H1 (cell line): ENCODE data around the gene NPSR1. TPM values are rescaled to one million over a fixed set of nuclear protein-coding genes. Genes with fewer than 3 reads are reported as not detected.

Source experiments
- CTCF ChIA-PET: fragments of 300-600 bp; sonication (Branson Sonifier 250); formaldehyde crosslinking; loops from one replicate; lab custom pipeline; 2021; ENCODE audit not compliant: partially characterized antibody; lab: Charles Lee
- POLR2A ChIA-PET: fragments of 300-600 bp; sonication (Branson Sonifier 250); formaldehyde crosslinking; loops from one replicate; lab custom pipeline; 2021; ENCODE audit warnings: inconsistent platforms; ENCODE audit not compliant: partially characterized antibody; lab: Charles Lee
- DNase-seq, 2 experiments: peaks; one replicate each; pipeline versions ENCODE4 v3.0.0 to v3.0.0-alpha.2; 2010 to 2022; ENCODE audit warnings: low spot score in 2 of 2, low read depth in 1 of 2, mixed read lengths in 1 of 2
- FAIRE-seq: peaks from 2 replicates; lab custom pipeline; 2011; peaks lifted over from hg19 to GRCh38; lab: Jason Lieb, UNC
- H2AFZ ChIP-seq: 2 replicates; pipeline ENCODE4 v1.8.1; 2012; ENCODE audit warnings: low read length, inconsistent platforms
- H2AK5ac ChIP-seq: 2 replicates; pipeline ENCODE4 v1.6.1; 2013; ENCODE audit warnings: low read depth, low read length
- H2BK120ac ChIP-seq: replicated peaks from 2 replicates; pipeline ENCODE3; 2013; ENCODE audit warnings: low read depth, low read length, inconsistent platforms
- H2BK12ac ChIP-seq: 2 replicates; pipeline ENCODE4 v1.6.1; 2013; ENCODE audit warnings: low read depth, low read length
- H2BK15ac ChIP-seq: 2 replicates; pipeline ENCODE4 v1.6.1; 2013; ENCODE audit warnings: low read length
- H2BK20ac ChIP-seq: 2 replicates; pipeline ENCODE4 v1.6.1; 2013; ENCODE audit warnings: low read length
- H2BK5ac ChIP-seq: 2 replicates; pipeline ENCODE4 v1.6.1; 2013; ENCODE audit warnings: low read depth, low read length
- H3K14ac ChIP-seq: 2 replicates; pipeline ENCODE4 v1.6.1; 2013; ENCODE audit warnings: inconsistent platforms; ENCODE audit not compliant: insufficient read length
- H3K18ac ChIP-seq: 2 replicates; pipeline ENCODE4 v1.6.1; 2013; ENCODE audit warnings: low read length; ENCODE audit errors: extremely low read depth
- H3K23ac ChIP-seq: 2 replicates; pipeline ENCODE4 v1.6.1; 2013; ENCODE audit warnings: inconsistent platforms; ENCODE audit not compliant: insufficient read length
- H3K23me2 ChIP-seq: 2 replicates; pipeline ENCODE4 v1.6.1; 2013; ENCODE audit warnings: low read depth, low read length
- H3K27ac ChIP-seq: 2 replicates; pipeline ENCODE4 v1.6.1; 2011; ENCODE audit warnings: low read depth, low read length, inconsistent platforms
- H3K27me3 ChIP-seq, 4 experiments: replicated peaks in 1 of 4; 1 replicate in 1 of 4; 2 replicates in 3 of 4; pipeline versions ENCODE4 v1.6.1 to v1.8.1; 2011 to 2013; ENCODE audit warnings: low read length in 3 of 4, mild to moderate bottlenecking in 3 of 4, inconsistent platforms in 2 of 4, mixed read lengths in 2 of 4, moderate library complexity in 1 of 4; ENCODE audit not compliant: control insufficient read depth in 3 of 4, insufficient read depth in 3 of 4; ENCODE audit errors: extremely low read depth in 1 of 4
- H3K36me3 ChIP-seq, 4 experiments: 2 replicates each; pipeline versions ENCODE4 v1.6.1 to v1.8.1; 2011 to 2013; ENCODE audit warnings: mild to moderate bottlenecking in 4 of 4, low read length in 3 of 4, moderate library complexity in 2 of 4, control low read depth in 1 of 4, inconsistent platforms in 1 of 4; ENCODE audit not compliant: insufficient read depth in 4 of 4, control insufficient read depth in 2 of 4
- H3K4ac ChIP-seq: replicated peaks from 2 replicates; pipeline ENCODE3; 2013; ENCODE audit warnings: low read length, low read depth, mixed read lengths, inconsistent platforms; ENCODE audit not compliant: insufficient read length
- H3K4me1 ChIP-seq, 4 experiments: replicated peaks in 1 of 4; 1 replicate in 1 of 4; 2 replicates in 3 of 4; pipeline versions ENCODE4 v1.6.1 to v1.8.1; 2011 to 2013; ENCODE audit warnings: low read length in 3 of 4, inconsistent platforms in 2 of 4, mixed read lengths in 1 of 4; ENCODE audit not compliant: insufficient read depth in 4 of 4, control insufficient read depth in 3 of 4
- H3K4me2 ChIP-seq, 2 experiments: 2 replicates each; pipeline versions ENCODE4 v1.6.1 to v1.8.1; 2011 to 2013; ENCODE audit warnings: low read depth in 2 of 2, low read length in 2 of 2, control low read depth in 1 of 2, inconsistent platforms in 1 of 2, mild to moderate bottlenecking in 1 of 2; ENCODE audit not compliant: insufficient read depth in 1 of 2
- H3K4me3 ChIP-seq, 4 experiments: fragments of 200-600, 300-600 bp in 1 of 4; sonication (generic), shearing (Covaris generic), sonication (Bioruptor Twin) in 1 of 4; 2 replicates each; pipeline versions ENCODE4 v1.5.1 to v1.8.1; 2011 to 2016; ENCODE audit warnings: low read length in 4 of 4, low read depth in 3 of 4, control low read depth in 2 of 4, inconsistent platforms in 2 of 4, mild to moderate bottlenecking in 2 of 4, mixed read lengths in 1 of 4, moderate library complexity in 1 of 4; ENCODE audit not compliant: insufficient read depth in 2 of 4; ENCODE audit errors: extremely low read depth in 1 of 4
- H3K56ac ChIP-seq: replicated peaks from 2 replicates; pipeline ENCODE3; 2013; ENCODE audit warnings: low read depth, mild to moderate bottlenecking, mixed read lengths, low read length, inconsistent platforms; ENCODE audit not compliant: insufficient read length
- H3K79me1 ChIP-seq: 2 replicates; pipeline ENCODE4 v1.6.1; 2013; ENCODE audit warnings: low read depth, low read length, control low read depth
- H3K79me2 ChIP-seq, 2 experiments: 2 replicates each; pipeline versions ENCODE4 v1.6.1 to v1.8.1; 2012 to 2013; ENCODE audit warnings: low read length in 2 of 2, mild to moderate bottlenecking in 2 of 2, inconsistent platforms in 1 of 2; ENCODE audit not compliant: insufficient read depth in 2 of 2, control insufficient read depth in 1 of 2
- H3K9ac ChIP-seq, 4 experiments: replicated peaks in 1 of 4; 1 replicate in 1 of 4; 2 replicates in 3 of 4; pipeline versions ENCODE4 v1.6.1 to v1.8.1; 2011 to 2013; ENCODE audit warnings: low read depth in 3 of 4, low read length in 3 of 4, control low read depth in 2 of 4, mild to moderate bottlenecking in 2 of 4, moderate library complexity in 2 of 4, inconsistent platforms in 1 of 4; ENCODE audit errors: extremely low read depth in 1 of 4
- H3K9me3 ChIP-seq, 2 experiments: 2 replicates each; pipeline versions ENCODE4 v1.6.1 to v1.8.1; 2012 to 2013; ENCODE audit warnings: mild to moderate bottlenecking in 2 of 2, moderate library complexity in 2 of 2, control low read depth in 1 of 2, inconsistent platforms in 1 of 2, low read depth in 1 of 2, low read length in 1 of 2, mixed read lengths in 1 of 2; ENCODE audit not compliant: insufficient read depth in 2 of 2
- H4K20me1 ChIP-seq, 2 experiments: replicated peaks in 1 of 2; 2 replicates each; pipeline versions ENCODE3 to v1.8.1; 2011 to 2013; ENCODE audit warnings: inconsistent platforms in 2 of 2, low read length in 2 of 2, mild to moderate bottlenecking in 1 of 2; ENCODE audit not compliant: insufficient read depth in 2 of 2, control insufficient read depth in 1 of 2
- H4K5ac ChIP-seq: 2 replicates; pipeline ENCODE4 v1.6.1; 2013; ENCODE audit warnings: low read length, low read depth, mixed read lengths, inconsistent platforms; ENCODE audit not compliant: insufficient read length
- H4K8ac ChIP-seq: 2 replicates; pipeline ENCODE4 v1.8.0; 2013; ENCODE audit warnings: mild to moderate bottlenecking, moderate library complexity, low read length, inconsistent platforms; ENCODE audit not compliant: insufficient read depth; ENCODE audit errors: extremely low read depth
- H4K91ac ChIP-seq: replicated peaks from 2 replicates; pipeline ENCODE3; 2013; ENCODE audit warnings: low read length, mixed read lengths, inconsistent platforms; ENCODE audit not compliant: insufficient read length
- BACH1 ChIP-seq: IDR thresholded peaks from 2 replicates; pipeline ENCODE4 v1.6.1; 2012; ENCODE audit warnings: low read length, improper control_type of control experiment
- KDM4A ChIP-seq: IDR thresholded peaks from one replicate; pipeline ENCODE4 v1.7.1; 2012; ENCODE audit warnings: low read depth, mild to moderate bottlenecking, moderate library complexity, low read length, inconsistent platforms; ENCODE audit not compliant: severe bottlenecking
- MAFK ChIP-seq: IDR thresholded peaks from 2 replicates; pipeline ENCODE4 v1.6.1; 2012; ENCODE audit warnings: low read depth, mild to moderate bottlenecking, improper control_type of control experiment, low read length
- NANOG ChIP-seq: IDR thresholded peaks from 2 replicates; pipeline ENCODE4 v1.6.1; 2011; ENCODE audit warnings: low read length, low read depth, mild to moderate bottlenecking, inconsistent platforms; ENCODE audit not compliant: insufficient read depth, poor library complexity, severe bottlenecking
- NRF1 ChIP-seq: IDR thresholded peaks from 2 replicates; pipeline ENCODE4 v1.6.1; 2011; ENCODE audit warnings: mild to moderate bottlenecking, low read depth, low read length, improper control_type of control experiment
- RBBP5 ChIP-seq: IDR thresholded peaks from 2 replicates; pipeline ENCODE4 v1.7.1; 2012; ENCODE audit warnings: low read depth, mild to moderate bottlenecking, inconsistent platforms, low read length, moderate library complexity, borderline replicate concordance
- SIN3A ChIP-seq, 2 experiments: IDR thresholded peaks in 1 of 2; conservative IDR thresholded peaks in 1 of 2; 2 replicates each; pipeline ENCODE4 v1.6.1; 2011 to 2012; ENCODE audit warnings: low read length in 2 of 2, improper control_type of control experiment in 1 of 2, low read depth in 1 of 2, mild to moderate bottlenecking in 1 of 2
- SP1 ChIP-seq: IDR thresholded peaks from 2 replicates; pipeline ENCODE4 v1.6.1; 2011; ENCODE audit warnings: low read depth, low read length
- SP4 ChIP-seq: IDR thresholded peaks from 2 replicates; pipeline ENCODE4 v1.6.1; 2012; ENCODE audit warnings: low read length, inconsistent platforms
- TAF7 ChIP-seq: optimal IDR thresholded peaks from 2 replicates; pipeline ENCODE3; 2011; ENCODE audit warnings: low read depth, mild to moderate bottlenecking, inconsistent platforms, low read length, moderate library complexity, borderline replicate concordance
- TEAD4 ChIP-seq: IDR thresholded peaks from 2 replicates; pipeline ENCODE4 v1.6.1; 2012; ENCODE audit warnings: low read depth, low read length, inconsistent platforms, mixed read lengths
- YY1 ChIP-seq: IDR thresholded peaks from 2 replicates; pipeline ENCODE4 v1.6.1; 2011; ENCODE audit warnings: low read depth, mild to moderate bottlenecking, low read length
- WGBS, 2 experiments: shearing (Covaris generic) in 1 of 2; methylation state at CpG; one replicate each; pipeline versions ENCODE4 v1.1.6 to v1.1.7; 2013 to 2015; ENCODE audit warnings: low lambda C conversion rate in 2 of 2, mixed read lengths in 2 of 2, inconsistent platforms in 1 of 2, low coverage in 1 of 2, missing lambda C conversion rate in 1 of 2; ENCODE audit not compliant: insufficient replicate concordance in 2 of 2, insufficient coverage in 1 of 2, insufficient read length in 1 of 2; ENCODE audit errors: extremely low coverage in 1 of 2, missing lambda C conversion rate in 1 of 2; 5-methylcytosine and 5-hydroxymethylcytosine counted together
- polyA plus RNA-seq, 7 experiments: library from polyadenylated mRNA; depleted of rRNA in 3 of 7; stranded (reverse) in 5 of 7; unstranded in 2 of 7; fragments of >200 nt in 5 of 7; fragments of 200-250 nt in 2 of 7; gene quantifications; 1 replicate in 5 of 7; 2 replicates in 1 of 7; 4 replicates in 1 of 7; pipeline versions ENCODE4 v1.2.1 to v1.2.3, GENCODE V29; 2011 to 2013; ENCODE audit warnings: missing spikeins in 2 of 7, mixed read lengths in 2 of 7
- total RNA-seq: library from RNA; stranded (reverse); fragmentation: NEBNext Ultra II Directional; extraction: Animal tissue kit (Norgen Biotek cat#: 25700); gene quantifications from 2 replicates; pipeline ENCODE4 v1.2.1, GENCODE V29; 2021

Gene NPSR1
- total and polyA plus RNA-seq, 2 of the 8 experiments (the other 6 are each of a cell fraction or from before 2014, with no cell fraction given), result not detected

GRCh38 chr7:34837801-34838201 lies 179.8 kb downstream of the NPSR1 start:
- Histone ChIP-seq H2BK15ac (peak overlapping the region; percentile 96; the same call in 1 of the 2 replicates), H3K23ac (no peak overlapping the region), H2BK5ac (no peak overlapping the region), H3K23me2 (no peaks in the 10 kb centered on the region), H2BK20ac (no peak overlapping the region), H3K56ac (no peak overlapping the region), H3K27me3 (no peaks in the 10 kb centered on the region), H4K8ac (no peak overlapping the region), H2BK120ac (no peak overlapping the region), H2AFZ (0 out of 2 replicates have a peak overlapping the region, but pooled peaks have one; percentile 51), H3K9me3 (no peaks in the 10 kb centered on the region), H3K36me3 (no peaks in the 10 kb centered on the region), H3K4me3 (no peak overlapping the region), H3K18ac (no peak overlapping the region), H3K27ac (no peak overlapping the region), H4K91ac (no peak overlapping the region), H4K20me1 (no peaks in the 10 kb centered on the region), H3K4ac (no peak overlapping the region), H3K79me2 (no peaks in the 10 kb centered on the region), H4K5ac (no peak overlapping the region), H2BK12ac (no peak overlapping the region), H3K4me2 (no peak overlapping the region), H3K14ac (no peak overlapping the region), H3K9ac (no peak overlapping the region), H2AK5ac (no peak overlapping the region), H3K4me1 (peaks cover 0 to 2% (median 0%) of the 10 kb centered on the region in 4 experiments; a peak in 1 of 7 replicates), H3K79me1 (no peaks in the 10 kb centered on the region)
- no peak for DNase-seq
- WGBS, 2 experiments, result 90% methylated on average over 2 of the region's 2 CpGs; no CpG with 5 or more reads in 1 of the 2 experiments
- FAIRE-seq, result no peak
- TF ChIP-seq BACH1 (no peak), SP1 (no peak), MAFK (no peak), NANOG (no peak), SIN3A (conservative IDR thresholded peaks at IDR 0.05 in 1 of 2, IDR thresholded peaks at IDR 0.05 in 1 of 2; ENCODE audit: low read depth in 1 of 2, low read length in 2 of 2) (no peak), KDM4A (no peak), TEAD4 (no peak), RBBP5 (no peak), TAF7 (no peak), YY1 (no peak), SP4 (no peak), NRF1 (no peak)
- POLR2A ChIA-PET, result no interaction called here
- CTCF ChIA-PET, result interaction anchor here (6.3 kb wide), 1 partner anchor 14 kb away, joined by 52 read pairs; no protein-coding TSS in a partner anchor
